ENCODE measurements around the gene UBL4B. TPM values are rescaled to one million over a fixed set of nuclear protein-coding genes. Genes with fewer than 3 reads are reported as not detected.
A peak's percentile ranks its signal among the peaks of the same experiment; 100 is the strongest.

UBL4B gene
- total RNA-seq, 6 experiments from 2014 or later: not detected

DNA sequence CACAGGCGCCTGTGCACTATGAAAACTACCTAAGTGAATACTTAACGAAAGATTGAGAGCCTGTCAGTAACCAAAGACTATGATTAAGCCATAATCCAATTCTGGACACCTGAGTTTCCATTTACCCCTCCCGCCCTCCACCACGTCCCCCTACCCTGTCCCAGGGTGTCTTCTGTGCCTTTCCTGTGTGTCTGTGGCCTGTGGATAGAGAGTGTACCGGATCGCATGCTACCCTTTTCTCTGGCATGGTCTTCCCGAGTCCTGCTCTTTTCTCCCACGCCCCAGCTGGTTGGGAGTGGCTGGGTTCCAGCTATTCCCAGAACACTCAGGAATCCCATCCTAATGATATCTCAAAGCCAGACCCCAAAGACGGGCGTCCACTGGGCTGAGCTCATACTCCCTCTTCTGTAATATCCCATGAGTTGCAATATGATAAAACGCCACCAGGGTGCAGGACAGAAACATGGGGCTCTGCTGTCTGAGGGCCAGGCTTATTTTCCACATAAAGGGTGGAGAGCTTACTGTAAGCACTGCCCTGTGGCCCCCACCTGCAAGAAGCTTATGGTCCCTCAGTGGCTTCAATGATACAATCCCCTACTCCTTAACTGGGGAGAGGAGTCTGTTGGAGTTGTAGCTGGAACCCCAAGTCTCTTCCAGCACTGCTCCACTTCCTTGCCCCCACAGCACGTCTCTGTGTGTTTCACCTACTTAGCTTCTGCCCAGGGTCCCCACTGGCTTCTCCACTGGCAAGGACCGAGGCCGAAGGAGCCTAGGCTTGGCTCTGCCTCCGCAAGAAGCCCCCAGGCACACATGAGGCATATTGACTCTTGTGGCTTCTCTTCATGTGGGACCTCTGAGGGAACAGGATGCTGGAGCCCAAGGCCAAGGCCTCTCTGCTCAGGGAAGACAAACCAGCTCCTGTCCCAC is 24.2 kb upstream of the UBL4B start:
- H3K36me3 ChIP-seq: no peaks in the 10 kb centered on the region
- TF ChIP-seq, protein P1, sequence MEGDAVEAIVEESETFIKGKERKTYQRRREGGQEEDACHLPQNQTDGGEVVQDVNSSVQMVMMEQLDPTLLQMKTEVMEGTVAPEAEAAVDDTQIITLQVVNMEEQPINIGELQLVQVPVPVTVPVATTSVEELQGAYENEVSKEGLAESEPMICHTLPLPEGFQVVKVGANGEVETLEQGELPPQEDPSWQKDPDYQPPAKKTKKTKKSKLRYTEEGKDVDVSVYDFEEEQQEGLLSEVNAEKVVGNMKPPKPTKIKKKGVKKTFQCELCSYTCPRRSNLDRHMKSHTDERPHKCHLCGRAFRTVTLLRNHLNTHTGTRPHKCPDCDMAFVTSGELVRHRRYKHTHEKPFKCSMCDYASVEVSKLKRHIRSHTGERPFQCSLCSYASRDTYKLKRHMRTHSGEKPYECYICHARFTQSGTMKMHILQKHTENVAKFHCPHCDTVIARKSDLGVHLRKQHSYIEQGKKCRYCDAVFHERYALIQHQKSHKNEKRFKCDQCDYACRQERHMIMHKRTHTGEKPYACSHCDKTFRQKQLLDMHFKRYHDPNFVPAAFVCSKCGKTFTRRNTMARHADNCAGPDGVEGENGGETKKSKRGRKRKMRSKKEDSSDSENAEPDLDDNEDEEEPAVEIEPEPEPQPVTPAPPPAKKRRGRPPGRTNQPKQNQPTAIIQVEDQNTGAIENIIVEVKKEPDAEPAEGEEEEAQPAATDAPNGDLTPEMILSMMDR (IDR thresholded peaks at IDR 0.05): peak; percentile 64 to 67 (median 66)
- no peak for TF ChIP-seq POLR2A (IDR thresholded peaks at IDR 0.05)
- peaks cover 0 to 26% (median 3%) of the 10 kb centered on the region in 4 donors for H3K4me1 ChIP-seq
- no peak for DNase-seq
- H3K27ac ChIP-seq: no peak overlapping the region
- H3K9me3 ChIP-seq: no peaks in the 10 kb centered on the region
- ATAC-seq: peak; percentile 61 to 74 (median 66)
- no peaks in the 10 kb centered on the region for H3K27me3 ChIP-seq
- WGBS (ENCODE audit: insufficient coverage, low coverage, low lambda C conversion rate, missing lambda C conversion rate): 33% methylated on average over 14 of the region's 15 CpGs
- intact Hi-C loops (cut with DNase I): no loop called here
- H3K4me3 ChIP-seq: no peak overlapping the region

DNA sequence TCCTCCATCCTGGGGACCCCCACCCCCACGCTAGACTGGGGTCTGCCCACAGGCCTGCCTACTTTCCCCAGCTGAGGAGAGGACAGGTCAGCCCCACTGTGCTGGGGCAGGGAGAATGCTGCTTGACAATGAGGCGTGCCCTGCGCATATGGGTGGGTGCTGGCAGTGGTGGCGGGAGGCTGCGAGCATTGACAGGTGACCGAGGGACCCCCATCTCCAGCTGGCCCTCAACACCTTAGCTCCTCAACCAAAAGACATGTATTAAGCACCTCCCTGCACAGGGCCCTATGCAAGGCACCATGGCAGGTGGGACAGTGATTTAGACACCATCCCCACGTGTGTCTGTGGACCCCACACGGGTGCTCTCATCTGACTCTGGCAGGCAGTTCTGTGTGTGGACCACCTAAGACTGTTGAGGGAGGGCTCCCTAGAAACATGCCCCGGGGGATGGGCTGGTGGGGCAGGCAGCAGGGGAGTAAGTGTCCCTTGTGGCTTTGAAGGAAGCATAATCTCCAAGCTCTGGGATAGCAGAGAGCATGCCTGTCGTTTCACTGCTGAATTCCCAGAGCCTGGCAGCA is 23.4 kb upstream of the UBL4B start:
- intact Hi-C loops (cut with DNase I): no loop called here
- Histone ChIP-seq H3K9me3 (no peaks in the 10 kb centered on the region), H3K27ac (no peak overlapping the region), H3K27me3 (no peaks in the 10 kb centered on the region), H3K4me3 (no peak overlapping the region), H3K4me1 (peaks cover 0 to 28% (median 7%) of the 10 kb centered on the region in 4 donors), H3K36me3 (no peaks in the 10 kb centered on the region)
- ATAC-seq: no peak
- WGBS (ENCODE audit: insufficient coverage, low coverage, low lambda C conversion rate, missing lambda C conversion rate): 50% methylated on average over 1 of the region's 10 CpGs
- TF ChIP-seq, protein P1 (IDR thresholded peaks at IDR 0.05): no peak
- TF ChIP-seq POLR2A (IDR thresholded peaks at IDR 0.05): no peak
- DNase-seq: no peak

DNA sequence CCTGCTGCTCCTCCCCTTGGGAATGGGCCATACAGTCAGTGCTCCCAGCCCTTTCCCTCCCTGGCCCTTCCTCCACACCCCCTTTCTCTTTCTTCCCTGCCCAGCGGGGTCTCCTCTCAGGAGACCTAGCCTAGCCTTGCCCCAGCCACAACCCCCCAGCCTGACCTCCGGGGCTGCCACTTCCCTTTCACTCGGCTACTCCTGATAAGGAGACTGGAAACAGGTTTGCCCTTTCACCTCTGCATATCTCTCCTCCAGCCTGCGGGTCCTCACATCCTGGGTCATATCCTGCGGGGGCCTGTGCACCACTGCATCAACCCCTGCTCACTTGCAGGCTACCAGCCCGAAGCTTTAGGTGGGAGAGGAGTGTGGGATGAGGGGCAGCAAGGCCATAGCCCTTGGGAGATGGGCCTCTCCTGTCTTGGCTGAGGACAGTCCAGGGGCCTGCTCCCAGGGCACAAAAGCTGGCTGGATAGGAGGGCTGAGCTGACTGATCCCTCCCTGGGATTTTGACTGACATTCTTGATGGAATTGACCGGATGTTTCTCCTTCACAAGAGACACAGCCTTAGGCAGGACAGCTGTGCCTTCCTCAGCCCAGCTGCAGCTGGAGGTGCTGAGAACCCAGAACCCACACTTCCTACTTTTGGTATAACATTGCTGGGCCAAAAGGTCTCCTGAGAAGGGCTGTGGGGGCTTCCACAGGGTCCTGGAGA is 22.5 kb upstream of the UBL4B start:
- DNase-seq: no peak
- Histone ChIP-seq H3K9me3 (no peaks in the 10 kb centered on the region), H3K4me3 (no peak overlapping the region), H3K27me3 (no peaks in the 10 kb centered on the region), H3K36me3 (no peaks in the 10 kb centered on the region), H3K4me1 (peaks cover 0 to 22% (median 7%) of the 10 kb centered on the region in 4 donors), H3K27ac (no peak overlapping the region)
- 17% methylated on average over 2 of the region's 7 CpGs for WGBS (ENCODE audit: insufficient coverage, low coverage, low lambda C conversion rate, missing lambda C conversion rate)
- ATAC-seq: no peak
- intact Hi-C loops (cut with DNase I): no loop called here
- no peak for TF ChIP-seq POLR2A (IDR thresholded peaks at IDR 0.05)
- TF ChIP-seq, protein P1 (IDR thresholded peaks at IDR 0.05): no peak

DNA sequence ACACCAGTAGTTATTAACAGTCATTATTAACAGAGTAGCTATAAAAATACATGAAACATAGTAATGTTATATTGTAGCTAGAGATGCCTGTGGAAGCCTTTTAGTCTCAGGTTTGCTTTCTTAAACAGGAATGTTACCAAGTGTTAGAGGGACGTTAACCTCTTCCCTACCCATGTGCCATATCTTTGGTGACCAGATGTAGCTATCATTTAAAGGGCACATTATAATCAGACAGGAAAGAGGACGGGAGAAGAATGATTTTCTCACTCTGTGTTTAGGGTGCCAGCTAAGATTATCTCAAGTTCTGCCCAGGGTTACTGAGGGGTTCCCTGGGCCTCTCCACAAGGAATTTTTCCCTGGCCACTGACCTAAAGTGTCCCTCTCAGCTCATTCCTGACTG is 20.9 kb upstream of the UBL4B start:
- no peak for DNase-seq
- 65% methylated on average over 2 of the region's 2 CpGs for WGBS (ENCODE audit: insufficient coverage, low coverage, low lambda C conversion rate, missing lambda C conversion rate)
- no peaks in the 10 kb centered on the region for H3K27me3 ChIP-seq
- no peak for ATAC-seq
- TF ChIP-seq POLR2A (IDR thresholded peaks at IDR 0.05): no peak
- TF ChIP-seq, protein P1 (IDR thresholded peaks at IDR 0.05): no peak
- no peak overlapping the region for H3K27ac ChIP-seq
- H3K4me3 ChIP-seq: no peak overlapping the region
- no peaks in the 10 kb centered on the region for H3K9me3 ChIP-seq
- intact Hi-C loops (cut with DNase I): no loop called here
- H3K36me3 ChIP-seq: no peaks in the 10 kb centered on the region
- H3K4me1 ChIP-seq: peaks cover 0 to 22% (median 7%) of the 10 kb centered on the region in 4 donors

Data from right lobe of liver (tissue), 6 donors.